ENCODE measurements around the gene PLSCR4. TPM values are rescaled to one million over a fixed set of nuclear protein-coding genes. Genes with fewer than 3 reads are reported as not detected.
"Not testable (repeated sequence)": the region's sequence is repeated elsewhere in the genome, so short reads cannot be mapped to it uniquely, and the experiment has no call there.

PLSCR4 gene
- total RNA-seq (10 to 100 TPM in 6 of 10 donors, 1 to 10 TPM in 4; 8.1 to 16.4 (median 12.0) TPM), polyA plus RNA-seq (1 to 10 TPM; 4.6 to 9.5 TPM)
- long read RNA-seq, donor 1, transcript PLSCR4-201 (9 exons, 3,303 nt) = major isoform, 7 of 14 reads
- long read RNA-seq, donor 1, partial matches to known transcripts = 2 of 14 reads
- long read RNA-seq, donor 1, other reads (novel, unspliced or antisense) = 3 of 14 reads
- long read RNA-seq, donor 2, transcript PLSCR4-201 (9 exons, 3,303 nt) = major isoform, 15 of 24 reads
- long read RNA-seq, donor 2, partial matches to known transcripts = 1 of 24 reads
- long read RNA-seq, donor 2, other reads (novel, unspliced or antisense) = 7 of 24 reads
- long read RNA-seq, donor 3, transcript PLSCR4-201 (9 exons, 3,303 nt) = major isoform, 19 of 29 reads
- long read RNA-seq, donor 3, partial matches to known transcripts = 3 of 29 reads
- long read RNA-seq, donor 3, other reads (novel, unspliced or antisense) = 5 of 29 reads

GRCh38 chr3:146250449-146251382, at the start of gene PLSCR4:
PLSCR4 (minus strand) TSS chr3:146251105; CDS start chr3:146222071, 29,034 bp downstream.
- peak; percentile 86 to 87 for DNase-seq
- H3K36me3 ChIP-seq = no peaks in the 10 kb centered on the region
- H3K4me1 ChIP-seq = peaks cover 0 to 38% (median 18%) of the 10 kb centered on the region in 9 donors
- ATAC-seq = peak; percentile 95 to 98 (median 96)
- peak within 1 kb of the TSS; percentile 83 to 92 (median 90) for H3K27ac ChIP-seq
- H3K9me3 ChIP-seq = peaks cover 0 to 23% (median 5%) of the 10 kb centered on the region in 11 donors
- intact Hi-C loops (cut with DNase I) = loop anchor here in 1 of 10 donors (1.0 to 10.0 kb wide), 2 partner anchors 28 to 54 kb away; no protein-coding TSS in a partner anchor
- H3K27me3 ChIP-seq = peaks cover 0 to 20% (median 0%) of the 10 kb centered on the region in 7 donors
- 1% methylated on average over 78 of the region's 78 CpGs for WGBS, 2 donors
- TF ChIP-seq CTCF (IDR thresholded peaks at IDR 0.05) = no peak
- peak within 1 kb of the TSS; percentile 54 to 84 (median 68) for H3K4me3 ChIP-seq

- DNase-seq; ATAC-seq; H3K4me3 ChIP-seq; H3K27ac ChIP-seq; H3K36me3 ChIP-seq; H3K9me3 ChIP-seq; H3K27me3 ChIP-seq; H3K4me1 ChIP-seq; intact Hi-C loops (cut with DNase I): not testable (repeated sequence)
- WGBS, 2 donors = 96 to 98% methylated on average over 6 of the region's 6 CpGs
Observed at GRCh38 chr3:146293401-146293800, 42.5 kb upstream of the PLSCR4 start.

- 61 to 68% methylated on average over 1 of the region's 1 CpG for WGBS, 2 donors
- peaks cover 0 to 3% (median 0%) of the 10 kb centered on the region in 9 donors for H3K4me1 ChIP-seq
- no peak for TF ChIP-seq CTCF (IDR thresholded peaks at IDR 0.05)
- ATAC-seq = no peak
- H3K27me3 ChIP-seq = peaks cover 0 to 4% (median 0%) of the 10 kb centered on the region in 7 donors
- no peak overlapping the region for H3K27ac ChIP-seq
- H3K9me3 ChIP-seq = peaks cover 0 to 10% (median 0%) of the 10 kb centered on the region in 11 donors
- H3K36me3 ChIP-seq = no peaks in the 10 kb centered on the region
- no peak overlapping the region for H3K4me3 ChIP-seq
- no peak for DNase-seq
- intact Hi-C loops (cut with DNase I) = no loop called here
Observed at GRCh38 chr3:146283781-146284445, 33.0 kb upstream of the PLSCR4 start.

- H3K4me1 ChIP-seq = peaks cover 0 to 22% (median 11%) of the 10 kb centered on the region in 9 donors
- no peaks in the 10 kb centered on the region for H3K9me3 ChIP-seq
- peaks cover 0 to 4% (median 0%) of the 10 kb centered on the region in 7 donors for H3K27me3 ChIP-seq
- TF ChIP-seq CTCF (IDR thresholded peaks at IDR 0.05) = no peak
- intact Hi-C loops (cut with DNase I) = no loop called here
- H3K36me3 ChIP-seq = no peaks in the 10 kb centered on the region
- H3K4me3 ChIP-seq = no peak overlapping the region
- WGBS, 2 donors = 58 to 60% methylated on average over 4 of the region's 4 CpGs
- peak in 1 of 2 donors; percentile 12 for DNase-seq
- peak in 1 of 8 donors; percentile 29 for ATAC-seq
- no peak overlapping the region for H3K27ac ChIP-seq
Observed at GRCh38 chr3:146280864-146281263, 30.0 kb upstream of the PLSCR4 start.

All from heart right ventricle (tissue), 16 donors.